ENCODE results near the gene NKX2-3.

The NKX2-3 gene

GRCh38 chr10:99532687-99533495 lies at the start of gene NKX2-3:
Gene NKX2-3 (plus strand): TSS chr10:99532942. CDS start chr10:99533132, 190 bp downstream.
- no peak within 1 kb of the TSS for H3K4me3 ChIP-seq (ENCODE audit: low read length)
- no peak for TF ChIP-seq CTCF (conservative IDR thresholded peaks at IDR 0.05; ENCODE audit: low read depth, low read length)
- no peak for DNase-seq (ENCODE audit: low read depth)

- DNase-seq (ENCODE audit: low read depth): no peak
- peak; percentile 32 for TF ChIP-seq CTCF (conservative IDR thresholded peaks at IDR 0.05; ENCODE audit: low read depth, low read length)
- no peak overlapping the region for H3K4me3 ChIP-seq (ENCODE audit: low read length)
These were observed 47.8 kb upstream of the NKX2-3 start for GRCh38 chr10:99484626-99485581.

GRCh38 chr10:99487125-99487807 lies 45.5 kb upstream of the NKX2-3 start:
- DNase-seq (ENCODE audit: low read depth): no peak
- no peak for TF ChIP-seq CTCF (conservative IDR thresholded peaks at IDR 0.05; ENCODE audit: low read depth, low read length)
- no peak overlapping the region for H3K4me3 ChIP-seq (ENCODE audit: low read length)

- H3K4me3 ChIP-seq (ENCODE audit: low read length): no peak overlapping the region
- no peak for TF ChIP-seq CTCF (conservative IDR thresholded peaks at IDR 0.05; ENCODE audit: low read depth, low read length)
- DNase-seq (ENCODE audit: low read depth): no peak
These were observed 43.5 kb upstream of the NKX2-3 start for GRCh38 chr10:99489271-99489670.

- H3K4me3 ChIP-seq (ENCODE audit: low read length): no peak overlapping the region
- DNase-seq (ENCODE audit: low read depth): no peak
- no peak for TF ChIP-seq CTCF (conservative IDR thresholded peaks at IDR 0.05; ENCODE audit: low read depth, low read length)
These were observed 35.3 kb upstream of the NKX2-3 start for GRCh38 chr10:99497343-99498025.

GRCh38 chr10:99506416-99506815 lies 26.3 kb upstream of the NKX2-3 start:
- no peak for DNase-seq (ENCODE audit: low read depth)
- no peak for TF ChIP-seq CTCF (conservative IDR thresholded peaks at IDR 0.05; ENCODE audit: low read depth, low read length)
- no peak overlapping the region for H3K4me3 ChIP-seq (ENCODE audit: low read length)
